Keratinocyte (primary cell): ENCODE results near the gene PPARD. TPM values are rescaled to one million over a fixed set of nuclear protein-coding genes. Genes with fewer than 3 reads are reported as not detected.

ENCODE experiments used
- DNase-seq: peaks from one replicate; pipeline ENCODE4 v3.0.0-alpha.2; 2011; ENCODE audit warnings: low read depth, missing footprints, low spot score
- FAIRE-seq: peaks from 2 replicates; lab custom pipeline; 2011; peaks lifted over from hg19 to GRCh38; lab: Jason Lieb, UNC
- H2AFZ ChIP-seq: 2 replicates; pipeline ENCODE4 v1.6.0; 2012; ENCODE audit warnings: low read length, control low read depth, inconsistent platforms; ENCODE audit not compliant: control insufficient read depth
- H3K27ac ChIP-seq: 2 replicates; pipeline ENCODE4 v1.5.1; 2011; ENCODE audit warnings: low read length; ENCODE audit not compliant: control insufficient read depth, insufficient read depth
- H3K27me3 ChIP-seq: 3 replicates; pipeline ENCODE4 v1.6.0; 2011; ENCODE audit warnings: low read length; ENCODE audit not compliant: control insufficient read depth, insufficient read depth; ENCODE audit errors: extremely low read depth
- H3K36me3 ChIP-seq, 2 experiments: 2 replicates in 1 of 2; 3 replicates in 1 of 2; pipeline ENCODE4 v1.5.1; 2011; ENCODE audit warnings: low read length in 2 of 2, mild to moderate bottlenecking in 1 of 2; ENCODE audit not compliant: control insufficient read depth in 2 of 2, insufficient read depth in 2 of 2; ENCODE audit errors: extremely low read depth in 1 of 2
- H3K4me1 ChIP-seq: 3 replicates; pipeline ENCODE4 v1.5.1; 2011; ENCODE audit warnings: low read length; ENCODE audit not compliant: control insufficient read depth, insufficient read depth; ENCODE audit errors: extremely low read depth
- H3K4me2 ChIP-seq: 3 replicates; pipeline ENCODE4 v1.6.0; 2011; ENCODE audit warnings: low read depth, low read length; ENCODE audit not compliant: control insufficient read depth, insufficient read depth; ENCODE audit errors: extremely low read depth
- H3K4me3 ChIP-seq, 3 experiments: fragments of 200-600 bp in 1 of 3; sonication (generic) in 1 of 3; 2 replicates in 2 of 3; 3 replicates in 1 of 3; pipeline ENCODE4 v1.5.1; 2011 to 2016; ENCODE audit warnings: low read length in 3 of 3, mild to moderate bottlenecking in 3 of 3, control low read depth in 2 of 3, inconsistent platforms in 1 of 3, low read depth in 1 of 3, mixed read lengths in 1 of 3, mixed run types in 1 of 3, moderate library complexity in 1 of 3; ENCODE audit not compliant: control insufficient read depth in 2 of 3, insufficient read depth in 2 of 3; ENCODE audit errors: extremely low read depth in 1 of 3
- H3K79me2 ChIP-seq: 2 replicates; pipeline ENCODE4 v1.6.0; 2012; ENCODE audit warnings: low read length; ENCODE audit not compliant: control insufficient read depth, insufficient read depth
- H3K9ac ChIP-seq: 3 replicates; pipeline ENCODE4 v1.6.0; 2011; ENCODE audit warnings: low read length; ENCODE audit not compliant: control insufficient read depth, insufficient read depth; ENCODE audit errors: extremely low read depth
- H3K9me1 ChIP-seq: 3 replicates; pipeline ENCODE4 v1.6.0; 2011; ENCODE audit warnings: low read length; ENCODE audit not compliant: control insufficient read depth, insufficient read depth; ENCODE audit errors: extremely low read depth
- H3K9me3 ChIP-seq: 2 replicates; pipeline ENCODE4 v1.5.1; 2012; ENCODE audit warnings: low read depth, low read length; ENCODE audit not compliant: control insufficient read depth
- H4K20me1 ChIP-seq: 3 replicates; pipeline ENCODE4 v1.6.0; 2011; ENCODE audit warnings: low read length; ENCODE audit not compliant: control insufficient read depth, insufficient read depth; ENCODE audit errors: extremely low read depth
- EZH2 ChIP-seq: IDR thresholded peaks from one replicate; pipeline ENCODE4 v1.6.1; 2012; ENCODE audit warnings: inconsistent platforms, mild to moderate bottlenecking, low read length, moderate library complexity
- dilution Hi-C: fragments of 300-500 bp; cut with MboI; formaldehyde crosslinking; loops from one replicate; pipeline ENCODE4 v1.7.0; 2020; ENCODE audit warnings: low sequenced_read_pairs; ENCODE audit not compliant: extremely low pct_ligation_motif_present
- polyA plus RNA-seq, 5 experiments: library from polyadenylated mRNA; depleted of rRNA in 3 of 5; stranded (reverse) in 3 of 5; stranded (forward) in 1 of 5; unstranded in 1 of 5; fragments of >200 nt; gene quantifications; 1 replicate in 1 of 5; 2 replicates in 3 of 5; 3 replicates in 1 of 5; pipeline versions ENCODE4 v1.2.1 to v1.2.3, GENCODE V29; 2011 to 2012; ENCODE audit warnings: missing spikeins in 2 of 5, low read depth in 1 of 5, low replicate concordance in 1 of 5
- TF ChIP-seq, protein P1 (sequence below), 3 experiments: IDR thresholded peaks in 1 of 3; conservative IDR thresholded peaks in 1 of 3; optimal IDR thresholded peaks in 1 of 3; 2 replicates in 2 of 3; 3 replicates in 1 of 3; pipeline versions ENCODE3 to v1.5.1; 2011; ENCODE audit warnings: low read length in 3 of 3, mild to moderate bottlenecking in 3 of 3, moderate library complexity in 2 of 3, control low read depth in 1 of 3, inconsistent platforms in 1 of 3; ENCODE audit not compliant: insufficient read depth in 2 of 3; ENCODE audit errors: extremely low read depth in 1 of 3

The PPARD gene
- polyA plus RNA-seq, 1 donor (not counting 4 experiments of a cell fraction or from before 2014, with no cell fraction given) = 15.1 TPM

DNA sequence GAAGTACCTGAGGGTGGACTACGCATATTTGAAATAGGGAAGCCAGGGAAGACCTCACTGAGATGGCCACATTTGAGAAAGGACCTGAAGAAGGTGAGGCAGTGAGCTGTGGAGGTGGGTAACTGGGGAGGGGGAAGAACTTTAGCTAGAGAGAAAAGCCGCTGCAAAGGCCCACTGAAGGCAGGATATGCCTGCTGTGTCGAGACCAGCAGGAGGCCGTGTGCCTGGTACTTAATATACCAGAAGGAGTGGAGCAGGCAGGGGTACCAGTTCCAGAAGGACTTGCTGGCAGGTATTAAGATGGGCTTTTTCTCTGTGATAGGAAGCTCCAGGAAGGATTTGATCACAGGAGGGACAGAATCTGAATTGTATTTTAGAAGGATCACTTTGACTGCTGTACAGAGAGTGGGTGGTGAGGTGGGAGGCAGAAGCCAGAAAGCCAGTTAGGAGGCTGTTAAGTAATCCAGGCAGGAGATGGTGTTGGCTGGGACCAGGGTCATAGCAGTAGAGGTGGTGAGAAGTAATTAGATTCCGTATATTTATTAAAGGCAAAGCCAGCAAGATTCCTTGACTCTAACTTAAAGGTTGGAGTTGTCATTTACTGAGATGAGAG lies 55.6 kb downstream of the PPARD start:
- FAIRE-seq = no peak
- dilution Hi-C loops = no loop called here
- Histone ChIP-seq H3K27ac (peak overlapping the region; percentile 93), H3K79me2 (peaks cover 68% of the 10 kb centered on the region), H2AFZ (no peak overlapping the region), H3K36me3 (peaks cover 9 to 13% of the 10 kb centered on the region in 2 experiments), H4K20me1 (no peaks in the 10 kb centered on the region), H3K9ac (peak overlapping the region; percentile 78), H3K9me3 (no peaks in the 10 kb centered on the region), H3K4me2 (no peak overlapping the region), H3K9me1 (peaks cover 4% of the 10 kb centered on the region), H3K4me3 (no peak overlapping the region), H3K4me1 (peaks cover 69% of the 10 kb centered on the region), H3K27me3 (no peaks in the 10 kb centered on the region)
- DNase-seq = no peak
- no peak for TF ChIP-seq EZH2
- TF ChIP-seq, protein P1, sequence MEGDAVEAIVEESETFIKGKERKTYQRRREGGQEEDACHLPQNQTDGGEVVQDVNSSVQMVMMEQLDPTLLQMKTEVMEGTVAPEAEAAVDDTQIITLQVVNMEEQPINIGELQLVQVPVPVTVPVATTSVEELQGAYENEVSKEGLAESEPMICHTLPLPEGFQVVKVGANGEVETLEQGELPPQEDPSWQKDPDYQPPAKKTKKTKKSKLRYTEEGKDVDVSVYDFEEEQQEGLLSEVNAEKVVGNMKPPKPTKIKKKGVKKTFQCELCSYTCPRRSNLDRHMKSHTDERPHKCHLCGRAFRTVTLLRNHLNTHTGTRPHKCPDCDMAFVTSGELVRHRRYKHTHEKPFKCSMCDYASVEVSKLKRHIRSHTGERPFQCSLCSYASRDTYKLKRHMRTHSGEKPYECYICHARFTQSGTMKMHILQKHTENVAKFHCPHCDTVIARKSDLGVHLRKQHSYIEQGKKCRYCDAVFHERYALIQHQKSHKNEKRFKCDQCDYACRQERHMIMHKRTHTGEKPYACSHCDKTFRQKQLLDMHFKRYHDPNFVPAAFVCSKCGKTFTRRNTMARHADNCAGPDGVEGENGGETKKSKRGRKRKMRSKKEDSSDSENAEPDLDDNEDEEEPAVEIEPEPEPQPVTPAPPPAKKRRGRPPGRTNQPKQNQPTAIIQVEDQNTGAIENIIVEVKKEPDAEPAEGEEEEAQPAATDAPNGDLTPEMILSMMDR (optimal IDR thresholded peaks at IDR 0.05 in 1 of 3, IDR thresholded peaks at IDR 0.05 in 1 of 3, conservative IDR thresholded peaks at IDR 0.05 in 1 of 3; ENCODE audit: extremely low read depth in 1 of 3, insufficient read depth in 2 of 3, low read length in 3 of 3) = no peak

DNA sequence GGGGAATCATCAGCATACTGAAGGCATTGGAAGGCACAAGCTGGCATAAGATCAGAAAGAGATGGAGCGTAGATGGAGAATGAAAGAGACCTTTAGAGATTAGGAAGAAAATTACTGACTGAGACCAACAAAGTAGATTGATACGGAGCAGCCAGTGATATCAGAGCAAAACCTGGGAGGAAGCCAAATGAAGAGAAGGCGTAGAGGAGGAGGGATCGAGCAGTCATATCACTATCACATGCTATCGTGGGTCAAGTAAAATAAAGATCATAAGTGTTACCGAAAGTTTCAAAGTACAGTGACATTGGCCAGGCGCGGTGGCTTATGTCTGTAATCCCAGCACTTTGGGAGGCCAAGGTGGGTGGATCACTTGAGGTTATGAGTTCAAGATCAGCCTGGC lies 56.2 kb downstream of the PPARD start:
- H3K4me3 ChIP-seq = no peak overlapping the region
- peaks cover 64% of the 10 kb centered on the region for H3K4me1 ChIP-seq
- H3K9me1 ChIP-seq = peaks cover 4% of the 10 kb centered on the region
- peaks cover 9 to 19% of the 10 kb centered on the region in 2 experiments for H3K36me3 ChIP-seq
- H3K9ac ChIP-seq = no peak overlapping the region
- dilution Hi-C loops = no loop called here
- H3K9me3 ChIP-seq = no peaks in the 10 kb centered on the region
- H3K27ac ChIP-seq = peak overlapping the region; percentile 93
- H3K79me2 ChIP-seq = peaks cover 71% of the 10 kb centered on the region
- H4K20me1 ChIP-seq = no peaks in the 10 kb centered on the region
- no peak overlapping the region for H2AFZ ChIP-seq
- TF ChIP-seq, protein P1 (optimal IDR thresholded peaks at IDR 0.05 in 1 of 3, IDR thresholded peaks at IDR 0.05 in 1 of 3, conservative IDR thresholded peaks at IDR 0.05 in 1 of 3; ENCODE audit: extremely low read depth in 1 of 3, insufficient read depth in 2 of 3, low read length in 3 of 3) = no peak
- TF ChIP-seq EZH2 = no peak
- no peak overlapping the region for H3K4me2 ChIP-seq
- no peaks in the 10 kb centered on the region for H3K27me3 ChIP-seq
- FAIRE-seq (no peak), DNase-seq (no peak)
